Upper lobe of right lung (tissue), 1 donor: ENCODE results near the gene BICD1. TPM values are rescaled to one million over a fixed set of nuclear protein-coding genes. Genes with fewer than 3 reads are reported as not detected.

ENCODE experiments used
- ATAC-seq: fragments of 200-7000 bp; cut with Tn5 transposase; one replicate; pipeline ENCODE4 v1.9.1; 2020; ENCODE audit warnings: mild to moderate bottlenecking, moderate library complexity
- DNase-seq: peaks from one replicate; pipeline ENCODE4 v3.0.0-alpha.2; 2020
- H3K27ac ChIP-seq: fragments of 200-600 bp; one replicate; pipeline ENCODE4 v1.8.0; 2022
- H3K27me3 ChIP-seq: fragments of 200-600 bp; one replicate; pipeline ENCODE4 v1.8.0; 2022; ENCODE audit warnings: mild to moderate bottlenecking
- H3K36me3 ChIP-seq: fragments of 200-600 bp; one replicate; pipeline ENCODE4 v1.8.0; 2022
- H3K4me1 ChIP-seq: fragments of 200-600 bp; one replicate; pipeline ENCODE4 v1.8.0; 2022
- H3K4me3 ChIP-seq: fragments of 200-600 bp; one replicate; pipeline ENCODE4 v1.8.0; 2022; ENCODE audit warnings: mild to moderate bottlenecking
- H3K9me3 ChIP-seq: fragments of 200-600 bp; one replicate; pipeline ENCODE4 v1.8.0; 2022
- CTCF ChIP-seq: fragments of 200-600 bp; IDR thresholded peaks from one replicate; pipeline ENCODE4 v1.8.0; 2022; ENCODE audit warnings: antibody characterized with exemption
- intact Hi-C: fragments of 100-400 bp; cut with DNase I; formaldehyde crosslinking; loops from one replicate; pipeline ENCODE4 v1.11.0; 2022
- total RNA-seq: library from RNA; stranded (reverse); fragmentation: NEBNext Ultra II Directional; extraction: Animal tissue kit (Norgen Biotek cat#: 25700); gene quantifications from one replicate; pipeline ENCODE4 v1.2.1, GENCODE V29; 2021
- donor health status: DM: no; HTN: yes; CAD: no; lungs with severe emphysema.

Gene BICD1
- total RNA-seq, 1 donor from 2014 or later, result 18.0 TPM

GRCh38 chr12:32080435-32080834 is 26.2 kb upstream of the BICD1 start:
- intact Hi-C loops, result no loop called here
- Histone ChIP-seq H3K36me3 (no peaks in the 10 kb centered on the region), H3K4me1 (no peaks in the 10 kb centered on the region), H3K4me3 (no peak overlapping the region), H3K9me3 (no peaks in the 10 kb centered on the region), H3K27me3 (no peaks in the 10 kb centered on the region), H3K27ac (no peak overlapping the region)
- no peak for DNase-seq
- TF ChIP-seq CTCF, result no peak
- no peak for ATAC-seq

GRCh38 chr12:32083489-32083888 is 23.2 kb upstream of the BICD1 start:
- DNase-seq (no peak), ATAC-seq (no peak)
- H3K9me3 ChIP-seq, result no peaks in the 10 kb centered on the region
- no peak for TF ChIP-seq CTCF
- no peaks in the 10 kb centered on the region for H3K4me1 ChIP-seq
- H3K27ac ChIP-seq, result no peak overlapping the region
- intact Hi-C loops, result no loop called here
- no peaks in the 10 kb centered on the region for H3K36me3 ChIP-seq
- H3K27me3 ChIP-seq, result no peaks in the 10 kb centered on the region
- no peak overlapping the region for H3K4me3 ChIP-seq

GRCh38 chr12:32084017-32084688 is 22.5 kb upstream of the BICD1 start:
- ATAC-seq (no peak), DNase-seq (no peak)
- Histone ChIP-seq H3K27ac (no peak overlapping the region), H3K36me3 (no peaks in the 10 kb centered on the region), H3K9me3 (no peaks in the 10 kb centered on the region), H3K27me3 (no peaks in the 10 kb centered on the region), H3K4me3 (no peak overlapping the region), H3K4me1 (no peaks in the 10 kb centered on the region)
- intact Hi-C loops, result no loop called here
- no peak for TF ChIP-seq CTCF

GRCh38 chr12:32084753-32085152 is 21.9 kb upstream of the BICD1 start:
- no peaks in the 10 kb centered on the region for H3K27me3 ChIP-seq
- H3K36me3 ChIP-seq, result no peaks in the 10 kb centered on the region
- DNase-seq, result no peak
- no peaks in the 10 kb centered on the region for H3K4me1 ChIP-seq
- H3K9me3 ChIP-seq, result no peaks in the 10 kb centered on the region
- H3K4me3 ChIP-seq, result no peak overlapping the region
- ATAC-seq, result no peak
- intact Hi-C loops, result no loop called here
- TF ChIP-seq CTCF, result no peak
- H3K27ac ChIP-seq, result no peak overlapping the region

GRCh38 chr12:32087306-32087705 is 19.3 kb upstream of the BICD1 start:
- Histone ChIP-seq H3K4me3 (no peak overlapping the region), H3K9me3 (no peaks in the 10 kb centered on the region), H3K36me3 (no peaks in the 10 kb centered on the region), H3K27ac (no peak overlapping the region), H3K27me3 (no peaks in the 10 kb centered on the region), H3K4me1 (no peaks in the 10 kb centered on the region)
- DNase-seq (no peak), ATAC-seq (no peak)
- TF ChIP-seq CTCF, result no peak
- intact Hi-C loops, result no loop called here

- TF ChIP-seq CTCF, result no peak
- H3K9me3 ChIP-seq, result no peaks in the 10 kb centered on the region
- intact Hi-C loops, result no loop called here
- H3K4me1 ChIP-seq, result no peaks in the 10 kb centered on the region
- no peak overlapping the region for H3K4me3 ChIP-seq
- ATAC-seq, result no peak
- H3K36me3 ChIP-seq, result no peaks in the 10 kb centered on the region
- no peak for DNase-seq
- no peaks in the 10 kb centered on the region for H3K27me3 ChIP-seq
- H3K27ac ChIP-seq, result no peak overlapping the region
These were observed 17.5 kb upstream of the BICD1 start for GRCh38 chr12:32089156-32089555.
